Hepatocyte (in vitro differentiated cells): Measurements from ENCODE around the gene BOK. TPM values are rescaled to one million over a fixed set of nuclear protein-coding genes. Genes with fewer than 3 reads are reported as not detected.

Experiments used
- DNase-seq: peaks from one replicate; pipeline ENCODE4 v3.0.0-alpha.2; 2016; ENCODE audit warnings: low spot score
- H2AFZ ChIP-seq: fragments of 200-600 bp; sonication (generic); 2 replicates; pipeline ENCODE4 v1.6.0; 2016; ENCODE audit warnings: antibody characterized with exemption, mild to moderate bottlenecking
- H3K27ac ChIP-seq: fragments of 200-600 bp; sonication (generic); 2 replicates; pipeline ENCODE4 v1.5.1; 2016; ENCODE audit warnings: mild to moderate bottlenecking
- H3K27me3 ChIP-seq: fragments of 200-600 bp; sonication (generic); 2 replicates; pipeline ENCODE4 v1.6.1; 2016
- H3K36me3 ChIP-seq: fragments of 200-600 bp; sonication (generic); replicated peaks from 2 replicates; pipeline ENCODE4 v1.5.1; 2016; ENCODE audit warnings: low read depth; ENCODE audit not compliant: insufficient read depth
- H3K4me1 ChIP-seq: fragments of 200-600 bp; sonication (generic); 2 replicates; pipeline ENCODE4 v1.5.1; 2016; ENCODE audit warnings: mild to moderate bottlenecking, moderate library complexity; ENCODE audit not compliant: insufficient read depth
- H3K4me2 ChIP-seq: fragments of 200-600 bp; sonication (generic); 2 replicates; pipeline ENCODE4 v1.6.0; 2016
- H3K4me3 ChIP-seq: fragments of 200-600 bp; sonication (generic); 2 replicates; pipeline ENCODE4 v1.5.1; 2016; ENCODE audit warnings: mild to moderate bottlenecking
- H3K79me2 ChIP-seq: fragments of 200-600 bp; sonication (generic); 2 replicates; pipeline ENCODE4 v1.6.0; 2017; ENCODE audit warnings: mild to moderate bottlenecking
- H3K9me2 ChIP-seq: fragments of 200-600 bp; sonication (generic); replicated peaks from 2 replicates; pipeline ENCODE4 v1.6.0; 2017; ENCODE audit warnings: mild to moderate bottlenecking; ENCODE audit not compliant: insufficient read depth
- H3K9me3 ChIP-seq: fragments of 200-600 bp; sonication (generic); 2 replicates; pipeline ENCODE4 v1.5.1; 2016; ENCODE audit warnings: low read depth, mild to moderate bottlenecking
- H4K20me1 ChIP-seq: fragments of 200-600 bp; sonication (generic); 2 replicates; pipeline ENCODE4 v1.6.0; 2016; ENCODE audit warnings: mild to moderate bottlenecking; ENCODE audit not compliant: insufficient read depth, poor library complexity, severe bottlenecking
- CTCF ChIP-seq: fragments of 200-600 bp; sonication (generic); IDR thresholded peaks from 2 replicates; pipeline ENCODE4 v1.5.1; 2016; ENCODE audit warnings: antibody characterized with exemption, mild to moderate bottlenecking; ENCODE audit not compliant: poor library complexity
- EZH2 ChIP-seq: fragments of 200-600 bp; sonication (generic); IDR thresholded peaks from 2 replicates; pipeline ENCODE4 v1.6.1; 2016; ENCODE audit warnings: antibody characterized with exemption, mild to moderate bottlenecking, borderline replicate concordance
- EZH2phosphoT487 ChIP-seq: fragments of 200-600 bp; sonication (generic); IDR thresholded peaks from one replicate; pipeline ENCODE4 v1.6.1; 2018; ENCODE audit warnings: antibody characterized with exemption, mild to moderate bottlenecking, low read depth, moderate library complexity; ENCODE audit not compliant: unreplicated experiment, severe bottlenecking
- WGBS: methylation state at CpG from one replicate; pipeline ENCODE4 v1.1.6; 2016; ENCODE audit warnings: low lambda C conversion rate; ENCODE audit errors: missing lambda C conversion rate; 5-methylcytosine and 5-hydroxymethylcytosine counted together
- polyA plus RNA-seq: library from polyadenylated mRNA; unstranded; fragments of >200 nt; fragmentation: Nextera tagmentation; extraction: Ambion mirVana; gene quantifications from 2 replicates; pipeline ENCODE4 v1.2.1, GENCODE V29; 2016
- total RNA-seq: library from RNA; depleted of rRNA; stranded (reverse); fragments of >200 nt; gene quantifications from 2 replicates; pipeline ENCODE4 v1.2.3, GENCODE V29; 2014

The BOK gene
- total and polyA plus RNA-seq, 2 experiments from 2014 or later, result 24.2 to 26.5 TPM

GRCh38 chr2:241560162-241560882 lies 1.8 kb downstream of the BOK start:
- H3K9me3 ChIP-seq, result peaks cover 3% of the 10 kb centered on the region

GRCh38 chr2:241560883-241561474 lies 2.4 kb downstream of the BOK start:
- Histone ChIP-seq H3K4me1 (peaks cover 48% of the 10 kb centered on the region), H3K4me3 (no peak overlapping the region), H3K9me2 (no peaks in the 10 kb centered on the region), H3K27me3 (no peaks in the 10 kb centered on the region), H3K9me3 (peaks cover 3% of the 10 kb centered on the region), H3K36me3 (no peaks in the 10 kb centered on the region), H4K20me1 (no peaks in the 10 kb centered on the region), H3K27ac (peak overlapping the region; percentile 28), H2AFZ (no peak overlapping the region), H3K79me2 (peaks cover 28% of the 10 kb centered on the region), H3K4me2 (peak overlapping the region; percentile 95)
- no peak for TF ChIP-seq EZH2
- no peak for TF ChIP-seq EZH2phosphoT487
- TF ChIP-seq CTCF, result no peak
- 72% methylated on average over 19 of the region's 19 CpGs for WGBS
- no peak for DNase-seq

More at GRCh38 chr2:241560162-241560882, 1.8 kb downstream of the BOK start:
- TF ChIP-seq EZH2phosphoT487 (no peak), CTCF (no peak), EZH2 (no peak)
- H2AFZ ChIP-seq, result no peak overlapping the region
- H4K20me1 ChIP-seq, result no peaks in the 10 kb centered on the region
- H3K79me2 ChIP-seq, result peaks cover 23% of the 10 kb centered on the region
- peak overlapping the region; percentile 28 for H3K27ac ChIP-seq
- DNase-seq, result no peak
- no peaks in the 10 kb centered on the region for H3K9me2 ChIP-seq
- 82% methylated on average over 18 of the region's 18 CpGs for WGBS
- H3K27me3 ChIP-seq, result no peaks in the 10 kb centered on the region
- H3K4me1 ChIP-seq, result peaks cover 46% of the 10 kb centered on the region
- peak overlapping the region; percentile 95 for H3K4me2 ChIP-seq
- no peaks in the 10 kb centered on the region for H3K36me3 ChIP-seq
- no peak overlapping the region for H3K4me3 ChIP-seq

- H4K20me1 ChIP-seq, result no peaks in the 10 kb centered on the region
- H3K27ac ChIP-seq, result peak overlapping the region; percentile 16
- no peaks in the 10 kb centered on the region for H3K9me2 ChIP-seq
- H2AFZ ChIP-seq, result no peak overlapping the region
- peak overlapping the region; percentile 39 for H3K4me2 ChIP-seq
- no peaks in the 10 kb centered on the region for H3K36me3 ChIP-seq
- peaks cover 48% of the 10 kb centered on the region for H3K4me1 ChIP-seq
- WGBS, result 20% methylated on average over 16 of the region's 18 CpGs
- no peak overlapping the region for H3K4me3 ChIP-seq
- no peaks in the 10 kb centered on the region for H3K9me3 ChIP-seq
- DNase-seq, result peak; percentile 85
- H3K79me2 ChIP-seq, result peaks cover 28% of the 10 kb centered on the region
- H3K27me3 ChIP-seq, result no peaks in the 10 kb centered on the region
- TF ChIP-seq CTCF, result no peak
- no peak for TF ChIP-seq EZH2
- TF ChIP-seq EZH2phosphoT487, result no peak
Observed at GRCh38 chr2:241561832-241562231, 3.3 kb downstream of the BOK start.
